Osteocyte (in vitro differentiated cells): ENCODE results near the gene ARVCF. TPM values are rescaled to one million over a fixed set of nuclear protein-coding genes. Genes with fewer than 3 reads are reported as not detected.
A peak's percentile ranks its signal among the peaks of the same experiment; 100 is the strongest.
"Not testable (repeated sequence)": the region's sequence is repeated elsewhere in the genome, so short reads cannot be mapped to it uniquely, and the experiment has no call there.

Source experiments
- DNase-seq: peaks from one replicate; pipeline ENCODE4 v3.0.0; 2021; ENCODE audit warnings: mixed read lengths; ENCODE audit not compliant: unreplicated experiment; ENCODE audit errors: extremely low spot score
- H3K27ac Mint-ChIP-seq: one replicate; pipeline ENCODE4 v1.8.0; 2021; ENCODE audit warnings: mild to moderate bottlenecking, mixed read lengths; ENCODE audit not compliant: unreplicated experiment
- H3K27me3 Mint-ChIP-seq: one replicate; pipeline ENCODE4 v1.8.0; 2021; ENCODE audit warnings: mixed read lengths; ENCODE audit not compliant: unreplicated experiment
- H3K36me3 Mint-ChIP-seq: one replicate; pipeline ENCODE4 v1.8.0; 2021; ENCODE audit warnings: mixed read lengths; ENCODE audit not compliant: unreplicated experiment
- H3K4me1 Mint-ChIP-seq: one replicate; pipeline ENCODE4 v1.8.0; 2021; ENCODE audit warnings: mixed read lengths; ENCODE audit not compliant: unreplicated experiment
- H3K4me3 Mint-ChIP-seq: one replicate; pipeline ENCODE4 v1.8.0; 2021; ENCODE audit warnings: mild to moderate bottlenecking, moderate library complexity, mixed read lengths; ENCODE audit not compliant: unreplicated experiment
- H3K9me3 Mint-ChIP-seq: one replicate; pipeline ENCODE4 v1.8.0; 2021; ENCODE audit warnings: mixed read lengths; ENCODE audit not compliant: unreplicated experiment
- microRNA-seq: library from miRNA; unstranded; fragments of <30 nt; microRNA quantifications from one replicate; pipeline ENCODE4 v1.1.0, GENCODE V29; 2020; ENCODE audit not compliant: unreplicated experiment
- total RNA-seq: library from RNA; stranded (reverse); gene quantifications from 2 replicates; pipeline ENCODE4 v1.2.1, GENCODE V29; 2021
- TF ChIP-seq, protein P1 (sequence below): fragments of 200-600 bp; sonication (generic); IDR thresholded peaks from 2 replicates; pipeline ENCODE4 v1.5.0; 2021; ENCODE audit warnings: antibody characterized with exemption, mild to moderate bottlenecking, moderate library complexity

Gene ARVCF
- total RNA-seq, 1 donor from 2014 or later: 29.3 TPM

DNA sequence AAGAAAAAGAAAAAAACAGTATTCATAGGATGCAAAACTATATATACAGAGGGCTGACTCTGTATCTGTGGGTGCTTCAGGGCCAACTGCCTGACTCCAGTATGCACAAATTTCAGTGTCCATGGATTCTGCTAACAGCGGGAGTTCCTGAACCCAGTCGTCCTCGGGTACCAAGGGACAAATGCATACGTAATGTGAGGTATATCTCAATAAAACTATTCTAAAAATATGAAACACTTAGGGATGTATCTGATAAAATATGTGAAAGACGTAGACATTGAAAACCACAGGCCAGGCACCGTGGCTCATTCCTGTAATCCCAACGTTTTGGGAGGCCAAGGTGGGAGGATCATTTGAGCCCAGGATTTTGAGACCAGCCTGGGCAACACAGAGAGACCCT lies 88.9 kb downstream of the ARVCF start:
- Mint-ChIP-seq H3K27me3 (no peaks in the 10 kb centered on the region), H3K4me3 (no peak overlapping the region), H3K36me3 (no peaks in the 10 kb centered on the region), H3K9me3 (no peaks in the 10 kb centered on the region), H3K27ac (no peak overlapping the region), H3K4me1 (no peaks in the 10 kb centered on the region)
- TF ChIP-seq, protein P1, sequence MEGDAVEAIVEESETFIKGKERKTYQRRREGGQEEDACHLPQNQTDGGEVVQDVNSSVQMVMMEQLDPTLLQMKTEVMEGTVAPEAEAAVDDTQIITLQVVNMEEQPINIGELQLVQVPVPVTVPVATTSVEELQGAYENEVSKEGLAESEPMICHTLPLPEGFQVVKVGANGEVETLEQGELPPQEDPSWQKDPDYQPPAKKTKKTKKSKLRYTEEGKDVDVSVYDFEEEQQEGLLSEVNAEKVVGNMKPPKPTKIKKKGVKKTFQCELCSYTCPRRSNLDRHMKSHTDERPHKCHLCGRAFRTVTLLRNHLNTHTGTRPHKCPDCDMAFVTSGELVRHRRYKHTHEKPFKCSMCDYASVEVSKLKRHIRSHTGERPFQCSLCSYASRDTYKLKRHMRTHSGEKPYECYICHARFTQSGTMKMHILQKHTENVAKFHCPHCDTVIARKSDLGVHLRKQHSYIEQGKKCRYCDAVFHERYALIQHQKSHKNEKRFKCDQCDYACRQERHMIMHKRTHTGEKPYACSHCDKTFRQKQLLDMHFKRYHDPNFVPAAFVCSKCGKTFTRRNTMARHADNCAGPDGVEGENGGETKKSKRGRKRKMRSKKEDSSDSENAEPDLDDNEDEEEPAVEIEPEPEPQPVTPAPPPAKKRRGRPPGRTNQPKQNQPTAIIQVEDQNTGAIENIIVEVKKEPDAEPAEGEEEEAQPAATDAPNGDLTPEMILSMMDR: no peak
- DNase-seq: no peak

DNA sequence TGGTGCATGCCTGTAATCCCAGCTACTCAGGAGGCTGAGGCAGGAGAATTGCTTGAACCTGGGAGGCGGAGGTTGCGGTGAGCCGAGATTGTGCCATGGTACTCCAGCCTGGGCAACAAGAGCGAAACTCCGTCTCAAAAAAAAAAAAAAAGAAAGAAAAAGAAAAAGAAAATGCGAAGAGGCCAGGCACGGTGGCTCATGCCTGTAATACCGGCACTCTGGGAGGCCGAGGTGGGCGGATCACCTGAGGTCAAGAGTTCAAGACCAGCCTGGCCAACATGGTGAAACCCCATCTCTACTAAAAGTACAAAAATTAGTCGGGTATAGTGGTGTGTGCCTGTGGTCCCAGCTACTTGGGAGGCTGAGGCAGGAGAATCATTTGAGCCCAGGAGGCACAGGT lies 90.6 kb downstream of the ARVCF start:
- not testable (repeated sequence) for H3K36me3 Mint-ChIP-seq

DNA sequence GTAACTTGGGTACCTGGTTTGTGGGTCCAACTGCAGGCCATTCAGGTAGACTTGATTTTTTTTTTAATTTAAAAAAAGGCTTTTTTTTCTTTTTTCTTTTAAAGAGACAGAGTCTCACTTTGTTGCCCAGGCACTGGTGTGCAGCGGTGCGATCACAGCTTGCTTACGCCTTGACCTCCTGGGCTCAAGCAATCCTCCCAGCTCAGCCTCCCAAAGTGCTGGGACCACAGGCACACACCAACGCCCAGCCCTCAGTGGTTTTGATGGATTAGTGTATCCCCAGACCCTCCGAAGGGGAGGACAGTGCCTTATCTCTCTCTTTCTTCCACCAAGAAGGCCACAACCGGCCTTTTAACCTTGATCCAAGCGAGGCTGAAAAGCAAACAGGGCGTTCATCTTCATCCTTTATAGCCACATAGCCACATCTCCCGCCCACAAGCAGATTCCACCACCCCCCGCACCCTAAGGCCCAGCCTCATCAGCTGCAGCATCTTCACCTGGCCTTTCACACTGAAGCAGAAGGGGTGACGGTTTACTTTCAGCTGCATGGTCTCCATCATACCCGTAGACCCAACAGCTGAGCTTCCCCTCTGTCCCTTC lies 92.6 kb downstream of the ARVCF start:
- H3K36me3 Mint-ChIP-seq: no peaks in the 10 kb centered on the region
- no peaks in the 10 kb centered on the region for H3K4me1 Mint-ChIP-seq
- H3K9me3 Mint-ChIP-seq: no peaks in the 10 kb centered on the region
- DNase-seq: no peak
- TF ChIP-seq, protein P1: no peak
- no peak overlapping the region for H3K4me3 Mint-ChIP-seq
- H3K27me3 Mint-ChIP-seq: peaks cover 2% of the 10 kb centered on the region
- H3K27ac Mint-ChIP-seq: no peak overlapping the region

More for the DNA sequence above, 90.6 kb downstream of the ARVCF start:
- not testable (repeated sequence) for H3K27ac Mint-ChIP-seq, H3K27me3 Mint-ChIP-seq, DNase-seq, H3K4me1 Mint-ChIP-seq, H3K4me3 Mint-ChIP-seq, H3K9me3 Mint-ChIP-seq

DNA sequence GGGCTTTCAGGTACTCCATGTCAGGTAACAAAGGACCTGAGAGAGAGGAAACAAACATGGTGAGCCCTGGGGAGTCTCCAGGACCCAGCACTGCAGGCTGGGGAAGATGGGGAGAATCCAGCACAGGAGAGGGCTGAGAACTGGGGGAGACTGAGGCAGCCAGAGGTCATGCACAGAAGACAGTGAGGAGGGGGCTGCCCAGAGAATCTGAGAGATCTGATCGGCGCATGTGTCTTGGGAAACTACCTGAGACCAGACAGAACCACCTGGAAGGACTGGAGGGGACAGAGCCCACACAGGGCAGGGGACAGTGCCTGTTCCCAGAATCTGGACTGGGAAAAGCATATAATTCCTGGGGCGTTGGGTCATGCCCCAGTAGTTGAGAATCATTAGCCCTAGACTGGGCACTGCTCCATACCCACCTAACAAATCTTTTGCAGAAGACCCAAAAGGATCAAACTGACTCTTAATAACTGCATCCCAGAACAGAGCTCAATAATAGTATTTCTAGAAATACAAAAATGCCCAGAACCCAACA lies 95.0 kb downstream of the ARVCF start:
- Mint-ChIP-seq H3K9me3 (no peaks in the 10 kb centered on the region), H3K4me3 (no peak overlapping the region), H3K36me3 (no peaks in the 10 kb centered on the region), H3K27ac (no peak overlapping the region), H3K4me1 (no peaks in the 10 kb centered on the region), H3K27me3 (peaks cover 2% of the 10 kb centered on the region)
- no peak for DNase-seq
- TF ChIP-seq, protein P1: no peak

Small RNA genes lying within 50 kb of the gene (microRNA-seq; reads per million reads assigned to microRNA genes)
- gene MIR185 (385 reads per million, percentile 70 among the genes with 10 or more reads in this experiment), gene MIR4761 (not detected)

Other genes starting within 250 kb of the ARVCF start
- 6.0 and 6.1 TPM in 2 replicates for gene GNB1L, start 161.9 kb downstream of the ARVCF start, total RNA-seq
- gene RTL10, start 161.9 kb downstream of the ARVCF start, total RNA-seq: 28.5 and 30.4 TPM in 2 replicates
- gene COMT, start 75.1 kb downstream of the ARVCF start, total RNA-seq: 92.1 and 94.1 TPM in 2 replicates
- gene TXNRD2, start 75.0 kb downstream of the ARVCF start, total RNA-seq: 12.6 and 13.1 TPM in 2 replicates
- gene TANGO2, start 4.3 kb upstream of the ARVCF start, total RNA-seq: 24.9 and 28.1 TPM in 2 replicates
- gene DGCR8, start 63.4 kb upstream of the ARVCF start, total RNA-seq: 44.0 and 45.1 TPM in 2 replicates
- 97.0 and 104 TPM in 2 replicates for gene RANBP1, start 99.3 kb upstream of the ARVCF start, total RNA-seq
- 60.8 and 62.9 TPM in 2 replicates for gene TRMT2A, start 100.4 kb upstream of the ARVCF start, total RNA-seq
- gene ZDHHC8, start 115.0 kb upstream of the ARVCF start, total RNA-seq: 102 and 108 TPM in 2 replicates
- gene CCDC188, start 134.2 kb upstream of the ARVCF start, total RNA-seq: 0.56 and 1.6 TPM in 2 replicates